ENCODE measurements around the gene PPFIBP2.

- TF ChIP-seq CTCF (conservative IDR thresholded peaks at IDR 0.05) (no peak), EZH2 (IDR thresholded peaks at IDR 0.05; ENCODE audit: low read depth) (no peak)
These were observed 134.5 kb downstream of the PPFIBP2 start for GRCh38 chr11:7648264-7648663.
